ENCODE results near the gene ITGB3. TPM values are rescaled to one million over a fixed set of nuclear protein-coding genes. Genes with fewer than 3 reads are reported as not detected.

Gene ITGB3
- total RNA-seq, 1 experiment from 2014 or later, result not detected

GRCh38 chr17:47315451-47316266 is 62.0 kb downstream of the ITGB3 start (continued):
- no peak for TF ChIP-seq REST (IDR thresholded peaks at IDR 0.05; ENCODE audit: low read depth)
- TF ChIP-seq FOSL1 (IDR thresholded peaks at IDR 0.05; ENCODE audit: low read depth), result 0 out of 2 replicates have a peak, but pooled peaks have one; percentile 6
- peak; percentile 81 to 98 (median 96) for TF ChIP-seq CTCF (IDR thresholded peaks at IDR 0.05 in 2 of 3, conservative IDR thresholded peaks at IDR 0.05 in 1 of 3; ENCODE audit: borderline replicate concordance in 1 of 3, insufficient read depth in 1 of 3, low read depth in 2 of 3, low read length in 2 of 3)

- H3K9ac ChIP-seq (ENCODE audit: low read length), result no peak overlapping the region
- DNase-seq (ENCODE audit: low read depth, low spot score), result no peak
- no peak overlapping the region for H2AFZ ChIP-seq (ENCODE audit: low read depth, low read length, poor library complexity, severe bottlenecking)
- CTCF ChIA-PET, result interaction anchor here (1.0 to 2.0 kb wide), 3 partner anchors 86 to 374 kb away, joined by 3 to 19 read pairs (median 12); no protein-coding TSS in a partner anchor
- intact Hi-C loops (cut with micrococcal nuclease), result loop anchor here (5.0 to 10.0 kb wide), 2 partner anchors 152 to 301 kb away; no protein-coding TSS in a partner anchor
- H3K27ac ChIP-seq (ENCODE audit: low read depth, low read length), result no peak overlapping the region
- ATAC-seq, result no peak
- H4K20me1 ChIP-seq (ENCODE audit: insufficient read depth), result no peaks in the 10 kb centered on the region
- POLR2A ChIA-PET, result no interaction called here
- peaks cover 3 to 5% of the 10 kb centered on the region in 2 experiments; a peak in 1 of 4 replicates for H3K9me3 ChIP-seq (ENCODE audit: control insufficient read depth in 1 of 2, insufficient read depth in 1 of 2, low read depth in 1 of 2, low read length in 2 of 2)
- H3K79me2 ChIP-seq (ENCODE audit: insufficient read depth, low read length), result no peaks in the 10 kb centered on the region
- H3K4me3 ChIP-seq (replicated peaks in 1 of 2; ENCODE audit: low read depth in 1 of 2, low read length in 2 of 2), result no peak overlapping the region
- no peaks in the 10 kb centered on the region for H3K27me3 ChIP-seq (ENCODE audit: insufficient read depth, low read length)
- H3K4me1 ChIP-seq (ENCODE audit: control insufficient read depth in 1 of 2, insufficient read depth in 2 of 2, low read length in 2 of 2), result peaks cover 0 to 4% of the 10 kb centered on the region in 2 experiments; a peak in 1 of 4 replicates
- no peak overlapping the region for H3K4me2 ChIP-seq (ENCODE audit: low read length)
- H3K36me3 ChIP-seq (ENCODE audit: control insufficient read depth in 1 of 2, insufficient read depth in 2 of 2, low read length in 2 of 2), result no peaks in the 10 kb centered on the region
- no TSS peak for BruUV-seq (replicated peaks)
- RAD21 ChIA-PET (ENCODE audit: low non-redundant PET in 1 of 2, low total read pairs in 2 of 2, uncharacterized antibody in 2 of 2, unreplicated experiment in 2 of 2), result no interaction called here
- H3K9me2 ChIP-seq (ENCODE audit: insufficient read depth), result no peaks in the 10 kb centered on the region
- TF ChIP-seq SIN3A (IDR thresholded peaks at IDR 0.05; ENCODE audit: low read depth) (no peak), CBX3 (IDR thresholded peaks at IDR 0.05; ENCODE audit: low read depth) (no peak), JUND (IDR thresholded peaks at IDR 0.05) (no peak), CTCF (IDR thresholded peaks at IDR 0.05 in 2 of 3, conservative IDR thresholded peaks at IDR 0.05 in 1 of 3; ENCODE audit: borderline replicate concordance in 1 of 3, insufficient read depth in 1 of 3, low read depth in 2 of 3, low read length in 2 of 3) (no peak), MAX (IDR thresholded peaks at IDR 0.05) (no peak), SRF (IDR thresholded peaks at IDR 0.05; ENCODE audit: low read depth) (no peak), EZH2phosphoT487 (IDR thresholded peaks at IDR 0.05; ENCODE audit: borderline replicate concordance) (no peak), ZBTB33 (IDR thresholded peaks at IDR 0.05; ENCODE audit: extremely low read depth, insufficient replicate concordance, low read length) (no peak), ZFX (IDR thresholded peaks at IDR 0.05) (no peak), FOSL1 (IDR thresholded peaks at IDR 0.05; ENCODE audit: low read depth) (no peak), EZH2 (IDR thresholded peaks at IDR 0.05) (no peak)
Observed at GRCh38 chr17:47316311-47316710, 62.7 kb downstream of the ITGB3 start.

Data from HCT116 (cell line).